Osteoblast (primary cell): ENCODE results near the gene CDCA3. TPM values are rescaled to one million over a fixed set of nuclear protein-coding genes. Genes with fewer than 3 reads are reported as not detected.
"Not testable (repeated sequence)": the region's sequence is repeated elsewhere in the genome, so short reads cannot be mapped to it uniquely, and the experiment has no call there.

ENCODE experiments used
- DNase-seq: peaks from one replicate; pipeline ENCODE4 v3.0.0; 2011; ENCODE audit warnings: low spot score, mixed read lengths; ENCODE audit not compliant: insufficient read length; ENCODE audit errors: missing footprints
- H2AFZ ChIP-seq: 2 replicates; pipeline ENCODE4 v1.6.0; 2011; ENCODE audit warnings: mild to moderate bottlenecking, low read length
- H3K27ac ChIP-seq: 2 replicates; pipeline ENCODE4 v1.5.1; 2011; ENCODE audit warnings: mild to moderate bottlenecking, low read depth, low read length, moderate library complexity
- H3K27me3 ChIP-seq: 2 replicates; pipeline ENCODE4 v1.6.0; 2012; ENCODE audit warnings: mild to moderate bottlenecking, control low read depth, inconsistent platforms, low read length, moderate library complexity; ENCODE audit not compliant: insufficient read depth
- H3K36me3 ChIP-seq: 2 replicates; pipeline ENCODE4 v1.5.1; 2011; ENCODE audit warnings: mild to moderate bottlenecking, low read length, control low read depth, moderate library complexity; ENCODE audit not compliant: insufficient read depth
- H3K4me1 ChIP-seq: 2 replicates; pipeline ENCODE4 v1.5.1; 2011; ENCODE audit warnings: mild to moderate bottlenecking, low read length, control low read depth, moderate library complexity; ENCODE audit not compliant: insufficient read depth
- H3K4me2 ChIP-seq: 2 replicates; pipeline ENCODE4 v1.6.0; 2011; ENCODE audit warnings: mild to moderate bottlenecking, low read length; ENCODE audit not compliant: insufficient read depth
- H3K4me3 ChIP-seq: fragments of 200-600 bp; sonication (generic); 3 replicates; pipeline ENCODE4 v1.5.1; 2012; ENCODE audit warnings: mild to moderate bottlenecking, low read length, inconsistent platforms; ENCODE audit not compliant: insufficient read depth
- H3K79me2 ChIP-seq: 2 replicates; pipeline ENCODE4 v1.6.0; 2012; ENCODE audit warnings: mild to moderate bottlenecking, low read length, control low read depth, inconsistent platforms; ENCODE audit not compliant: insufficient read depth
- H3K9me3 ChIP-seq: 2 replicates; pipeline ENCODE4 v1.5.1; 2011; ENCODE audit warnings: low read depth, low read length, control low read depth
- H4K20me1 ChIP-seq: 2 replicates; pipeline ENCODE4 v1.6.0; 2012; ENCODE audit warnings: mild to moderate bottlenecking, low read length, control low read depth; ENCODE audit not compliant: insufficient read depth
- CTCF ChIP-seq: IDR thresholded peaks from 2 replicates; pipeline ENCODE4 v1.5.1; 2011; ENCODE audit warnings: mild to moderate bottlenecking, low read depth, low read length, moderate library complexity; ENCODE audit errors: extremely low read depth
- total RNA-seq: library from RNA; depleted of rRNA; stranded (reverse); fragments of >200 nt; gene quantifications from 2 replicates; pipeline ENCODE4 v1.2.3, GENCODE V29; 2012

CDCA3 gene
- total RNA-seq, 1 donor, result 4.0 TPM

- no peaks in the 10 kb centered on the region for H3K79me2 ChIP-seq
- H2AFZ ChIP-seq, result no peak overlapping the region
- H3K4me2 ChIP-seq, result no peak overlapping the region
- peaks cover 11% of the 10 kb centered on the region for H3K36me3 ChIP-seq
- H3K9me3 ChIP-seq, result no peaks in the 10 kb centered on the region
- no peak overlapping the region for H3K27ac ChIP-seq
- no peak overlapping the region for H3K4me3 ChIP-seq
- TF ChIP-seq CTCF, result no peak
- H3K4me1 ChIP-seq, result no peaks in the 10 kb centered on the region
- no peak for DNase-seq
- no peaks in the 10 kb centered on the region for H4K20me1 ChIP-seq
- no peaks in the 10 kb centered on the region for H3K27me3 ChIP-seq
These were observed 32.6 kb upstream of the CDCA3 start for GRCh38 chr12:6883683-6884082.

DNA sequence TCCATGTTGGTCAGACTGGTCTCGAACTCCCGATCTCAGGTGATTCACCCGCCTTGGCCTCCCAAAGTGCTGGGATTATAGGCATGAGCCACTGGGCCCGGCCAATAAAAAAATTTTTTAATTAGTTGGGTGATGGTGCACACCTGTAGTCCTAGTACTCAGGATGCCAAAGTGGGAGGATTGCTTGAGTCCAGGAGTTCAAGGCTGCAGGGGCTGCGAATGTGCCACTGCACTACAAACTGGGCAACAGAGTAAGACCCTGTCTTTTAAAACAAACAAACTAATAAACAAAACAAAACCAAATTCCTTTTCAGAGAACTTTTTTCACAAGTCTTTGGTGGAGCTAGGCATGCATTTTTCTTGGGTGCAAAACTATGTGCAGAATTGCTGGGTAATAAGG lies 32.2 kb upstream of the CDCA3 start:
- Histone ChIP-seq H2AFZ (no peak overlapping the region), H3K36me3 (peaks cover 9% of the 10 kb centered on the region), H3K4me1 (no peaks in the 10 kb centered on the region), H3K4me3 (no peak overlapping the region), H3K9me3 (no peaks in the 10 kb centered on the region), H3K4me2 (no peak overlapping the region), H3K79me2 (no peaks in the 10 kb centered on the region), H3K27ac (no peak overlapping the region), H3K27me3 (no peaks in the 10 kb centered on the region), H4K20me1 (no peaks in the 10 kb centered on the region)
- no peak for TF ChIP-seq CTCF
- no peak for DNase-seq

DNA sequence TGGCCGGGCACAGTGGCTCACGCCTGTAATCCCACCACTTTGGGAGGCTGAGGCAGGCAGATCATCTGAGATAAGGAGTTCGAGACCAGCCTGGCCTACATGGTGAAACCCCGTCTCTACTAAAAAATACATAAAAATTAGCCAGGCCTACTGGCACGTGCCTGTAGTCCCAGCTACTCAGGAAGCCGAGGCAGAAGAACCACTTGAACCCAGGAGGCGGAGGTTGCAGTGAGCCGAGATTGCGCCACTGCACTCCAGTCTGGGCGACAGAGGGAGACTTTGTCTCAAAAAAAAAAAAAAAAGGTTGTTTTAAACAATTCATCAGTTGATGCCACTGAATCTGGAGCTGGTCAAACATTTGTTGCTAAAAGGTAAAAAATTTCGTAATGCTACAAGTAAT lies 28.7 kb upstream of the CDCA3 start:
- H3K4me2 ChIP-seq, H3K9me3 ChIP-seq, H3K79me2 ChIP-seq, H4K20me1 ChIP-seq, DNase-seq, H2AFZ ChIP-seq, H3K4me1 ChIP-seq, H3K27ac ChIP-seq, H3K27me3 ChIP-seq, H3K4me3 ChIP-seq: not testable (repeated sequence)
- H3K36me3 ChIP-seq, result peaks cover 14% of the 10 kb centered on the region

DNA sequence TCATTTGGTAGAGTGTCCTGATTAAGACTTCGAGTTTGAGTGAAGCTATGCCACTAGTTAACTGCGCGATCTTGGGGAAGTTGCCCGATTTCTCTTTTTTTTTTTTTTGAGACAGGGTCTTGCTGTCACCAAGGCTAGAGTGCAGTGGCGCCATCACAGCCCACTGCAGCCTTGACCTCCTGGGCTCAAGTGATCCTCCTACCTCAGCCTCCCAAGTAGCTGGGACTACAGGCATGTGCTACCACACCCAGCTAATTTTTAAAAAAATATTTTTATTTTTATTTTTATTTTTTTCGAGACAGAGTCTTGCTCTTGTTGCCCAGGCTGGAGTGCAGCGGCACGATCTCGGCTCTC lies 22.9 kb upstream of the CDCA3 start:
- Histone ChIP-seq H2AFZ (peak overlapping the region; percentile 84), H3K4me2 (peak overlapping the region; percentile 78), H3K79me2 (peaks cover 40% of the 10 kb centered on the region), H3K4me3 (peak overlapping the region; percentile 90), H3K27ac (peak overlapping the region; percentile 62), H3K36me3 (peaks cover 27% of the 10 kb centered on the region), H3K4me1 (peaks cover 32% of the 10 kb centered on the region), H4K20me1 (peaks cover 30% of the 10 kb centered on the region)
- H3K27me3 ChIP-seq, H3K9me3 ChIP-seq, DNase-seq: not testable (repeated sequence)

DNA sequence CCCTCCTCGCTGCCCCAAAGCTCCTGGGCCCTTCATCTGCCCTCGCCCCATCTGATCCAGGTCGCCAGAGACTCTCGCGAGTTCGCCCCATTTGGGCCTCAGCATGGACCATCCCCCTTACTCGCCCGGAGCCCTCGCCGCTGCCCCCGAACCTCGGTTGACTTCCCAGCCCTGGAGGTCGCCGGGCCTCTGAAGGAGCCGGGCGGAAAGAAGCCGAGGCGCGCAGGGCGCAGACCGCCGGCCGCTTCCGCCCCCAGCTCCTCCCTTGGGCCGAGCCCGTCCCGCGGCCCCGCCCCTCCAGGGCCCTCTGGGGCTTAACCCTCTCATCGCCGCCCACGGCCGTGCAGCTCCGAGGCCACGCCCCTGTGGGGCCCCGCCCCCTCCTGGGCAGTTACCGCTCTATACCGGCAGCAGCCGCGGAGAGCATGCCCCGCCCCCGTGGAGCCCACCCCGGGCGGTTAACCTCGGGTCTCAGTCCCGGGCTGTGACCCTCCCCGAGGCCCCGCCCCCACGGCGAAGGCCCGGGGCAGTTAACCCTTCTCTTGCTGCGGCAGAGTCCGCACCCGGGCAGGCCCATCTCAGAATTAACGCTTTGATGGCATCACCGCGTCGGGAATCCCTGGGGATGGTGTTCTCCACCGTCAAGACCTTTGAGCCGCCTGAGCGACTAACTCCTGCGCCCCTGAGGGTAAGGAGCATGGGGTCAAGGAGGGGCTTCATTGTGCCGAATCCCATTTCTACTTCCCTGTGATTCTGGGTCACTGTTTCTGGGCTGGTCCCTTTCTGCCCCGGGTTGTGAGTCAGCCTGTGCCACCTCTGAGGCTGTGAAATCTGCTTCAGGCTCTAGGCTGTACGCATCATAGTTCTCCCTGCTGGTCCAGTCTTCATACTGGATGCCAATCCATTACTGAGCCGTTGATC lies 22.3 kb upstream of the CDCA3 start, which contains the start of gene SPSB2:
Gene SPSB2, minus strand, starts transcription at position 210 of the 921 bp plus-strand sequence. CDS start 402 bp downstream, outside the sequence.
- DNase-seq, result peak; percentile 99
- H3K27ac ChIP-seq, result peak within 1 kb of the TSS; percentile 62
- peak within 1 kb of the TSS; percentile 84 for H2AFZ ChIP-seq
- H4K20me1 ChIP-seq, result peaks cover 37% of the 10 kb centered on the region
- no peaks in the 10 kb centered on the region for H3K27me3 ChIP-seq
- TF ChIP-seq CTCF, result no peak
- peaks cover 27% of the 10 kb centered on the region for H3K36me3 ChIP-seq
- H3K79me2 ChIP-seq, result peaks cover 47% of the 10 kb centered on the region
- peak within 1 kb of the TSS; percentile 90 for H3K4me3 ChIP-seq
- peak within 1 kb of the TSS; percentile 78 for H3K4me2 ChIP-seq
- peaks cover 38% of the 10 kb centered on the region for H3K4me1 ChIP-seq
- H3K9me3 ChIP-seq, result no peaks in the 10 kb centered on the region
